Heart left ventricle (tissue), 16 donors: ENCODE measurements around the gene SEMA4D. TPM values are rescaled to one million over a fixed set of nuclear protein-coding genes. Genes with fewer than 3 reads are reported as not detected.
A peak's percentile ranks its signal among the peaks of the same experiment; 100 is the strongest.
"Not testable (repeated sequence)": the region's sequence is repeated elsewhere in the genome, so short reads cannot be mapped to it uniquely, and the experiment has no call there.

Source experiments
- ATAC-seq, 4 donors: fragments of 200-7000 bp; cut with Tn5 transposase; one replicate each; pipeline ENCODE4 v1.9.1; 2020 to 2022; ENCODE audit warnings: moderate library complexity in 4 of 4, mild to moderate bottlenecking in 3 of 4, moderate number of reproducible peaks in 1 of 4
- DNase-seq, 5 donors: peaks; one replicate each; pipeline ENCODE4 v3.0.0-alpha.2; 2020
- H3K27ac ChIP-seq, 12 donors: fragments of 200-600 bp; sonication (generic) in 4 of 12; one replicate each; pipeline versions ENCODE4 v1.5.0 to v1.8.0; 2016 to 2022; ENCODE audit warnings: mild to moderate bottlenecking in 2 of 12
- H3K27me3 ChIP-seq, 9 donors: fragments of 200-600 bp; sonication (generic) in 2 of 9; one replicate each; pipeline versions ENCODE4 v1.5.1 to v1.8.0; 2016 to 2022; ENCODE audit warnings: mild to moderate bottlenecking in 3 of 9
- H3K36me3 ChIP-seq, 9 donors: fragments of 200-600 bp; sonication (generic) in 2 of 9; one replicate each; pipeline versions ENCODE4 v1.5.0 to v1.8.0; 2018 to 2022; ENCODE audit warnings: mild to moderate bottlenecking in 2 of 9
- H3K4me1 ChIP-seq, 12 donors: fragments of 200-600 bp; sonication (generic) in 4 of 12; one replicate each; pipeline versions ENCODE4 v1.5.0 to v1.8.0; 2016 to 2022; ENCODE audit warnings: mild to moderate bottlenecking in 3 of 12
- H3K4me3 ChIP-seq, 12 donors: fragments of 200-600 bp; sonication (generic) in 4 of 12; one replicate each; pipeline versions ENCODE4 v1.5.0 to v1.8.0; 2017 to 2022; ENCODE audit warnings: mild to moderate bottlenecking in 9 of 12, moderate library complexity in 4 of 12
- H3K9me3 ChIP-seq, 12 donors: fragments of 200-600 bp; sonication (generic) in 4 of 12; one replicate each; pipeline versions ENCODE4 v1.5.0 to v1.8.0; 2016 to 2022; ENCODE audit warnings: mild to moderate bottlenecking in 1 of 12
- POLR2A ChIP-seq, 2 donors: fragments of 450-650 bp; IDR thresholded peaks; one replicate each; pipeline ENCODE4 v1.6.1; 2017; ENCODE audit warnings: antibody characterized with exemption in 2 of 2, mild to moderate bottlenecking in 2 of 2, moderate library complexity in 2 of 2
- WGBS, 4 donors: extraction: QIAGEN DNeasy Blood & Tissue Kit in 2 of 4; methylation state at CpG; one replicate each; pipeline versions ENCODE4 v1.1.5 to v1.1.7; 2013 to 2018; 5-methylcytosine and 5-hydroxymethylcytosine counted together
- intact Hi-C, 10 donors: fragments of 100-400 bp; cut with DNase I; formaldehyde crosslinking; loops; one replicate each; pipeline versions ENCODE4 v1.11.1 to v1.14.2; 2022
- polyA plus RNA-seq, 2 donors: library from polyadenylated mRNA; stranded (reverse); fragments of 200-250 nt; gene quantifications; one replicate each; pipeline ENCODE4 v1.2.3, GENCODE V29; 2013
- total RNA-seq, 9 donors: library from RNA; depleted of rRNA in 2 of 9; stranded (reverse); fragments of >200 nt in 2 of 9; fragmentation: NEBNext Ultra II Directional in 3 of 9; extraction: Animal tissue kit (Norgen Biotek cat#: 25700) in 3 of 9; gene quantifications; one replicate each; pipeline versions ENCODE4 v1.1.0 to v1.2.4, GENCODE V29; 2016 to 2023
- TF ChIP-seq, protein P1 (sequence below), 12 donors: fragments of 200-600 bp; sonication (generic) in 4 of 12; IDR thresholded peaks; one replicate each; pipeline versions ENCODE4 v1.5.0 to v1.8.0; 2018 to 2022; ENCODE audit warnings: antibody characterized with exemption in 12 of 12, mild to moderate bottlenecking in 5 of 12
- donor health status: ischemic (EF 13 %, LVEDD 7.1; RV severe dilation, severe dysfunction).
- donor health status: healthy with polysubstance abuse.
- donor health status: DM: no; HTN: yes; CAD: no.
- donor health status: DM: no; HTN: no; CAD: no.
- donor health status: ischemic (EF 25% LVEDD 6.9; RV normal size, moderate dysfunction).
- donor health status: ischemic (EF 25% LVEDD 5.7; RV mildly dilated, moderate dysfunction).
- donor health status: healthy.
- donor health status: DM: yes; HTN: yes; CAD: no.
- donor health status: ischemic (EF 35%, LVEDD 5.7; RV mildly dilated, moderate dysfunction).
- donor health status: nonischemic (EF 11% LVEDD 7.7; RV severe dilation, severe dysfunction).
- donor health status: DM: yes; HTN: yes; CAD: no.
- donor health status: PGD.
- donor health status: ischemic (EF 29% LVEDD 5.4; RV normal size, mild dysfunction).
- donor health status: nonischemic (EF 23%, LVEDD 6.1; RV moderate dilation, normal function).

SEMA4D gene
- total and polyA plus RNA-seq, 11 donors = 4.0 to 59.8 (median 20.2) TPM

DNA sequence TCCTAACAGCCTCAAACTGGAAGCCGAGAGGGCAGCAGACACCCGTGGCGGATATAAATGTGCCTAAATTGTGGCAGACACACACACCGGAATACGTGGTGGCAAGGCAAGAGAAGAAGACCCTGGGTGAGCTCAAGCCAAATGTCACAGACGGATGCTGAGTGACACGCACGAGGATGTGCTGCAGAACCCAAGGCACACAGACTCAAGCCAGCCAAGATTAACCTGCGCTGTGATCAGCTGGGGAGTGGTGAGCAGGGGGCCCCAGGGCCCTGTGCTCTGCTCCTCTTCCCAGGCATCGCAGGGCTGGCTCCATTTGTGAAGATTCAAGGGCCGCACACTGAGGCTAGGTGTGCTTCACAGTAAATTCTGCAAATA is 16.4 kb downstream of the SEMA4D start:
- H3K4me3 ChIP-seq = no peak overlapping the region
- intact Hi-C loops = no loop called here
- peaks cover 0 to 8% (median 0%) of the 10 kb centered on the region in 12 donors for H3K9me3 ChIP-seq
- ATAC-seq (no peak), DNase-seq (no peak)
- no peaks in the 10 kb centered on the region for H3K36me3 ChIP-seq
- peak overlapping the region in 1 of 12 donors; percentile 52 for H3K27ac ChIP-seq
- no peaks in the 10 kb centered on the region for H3K27me3 ChIP-seq
- peaks cover 0 to 75% (median 12%) of the 10 kb centered on the region in 12 donors for H3K4me1 ChIP-seq
- WGBS, 4 donors = 86 to 93% (median 92%) methylated on average over 11 of the region's 11 CpGs
- TF ChIP-seq, protein P1, sequence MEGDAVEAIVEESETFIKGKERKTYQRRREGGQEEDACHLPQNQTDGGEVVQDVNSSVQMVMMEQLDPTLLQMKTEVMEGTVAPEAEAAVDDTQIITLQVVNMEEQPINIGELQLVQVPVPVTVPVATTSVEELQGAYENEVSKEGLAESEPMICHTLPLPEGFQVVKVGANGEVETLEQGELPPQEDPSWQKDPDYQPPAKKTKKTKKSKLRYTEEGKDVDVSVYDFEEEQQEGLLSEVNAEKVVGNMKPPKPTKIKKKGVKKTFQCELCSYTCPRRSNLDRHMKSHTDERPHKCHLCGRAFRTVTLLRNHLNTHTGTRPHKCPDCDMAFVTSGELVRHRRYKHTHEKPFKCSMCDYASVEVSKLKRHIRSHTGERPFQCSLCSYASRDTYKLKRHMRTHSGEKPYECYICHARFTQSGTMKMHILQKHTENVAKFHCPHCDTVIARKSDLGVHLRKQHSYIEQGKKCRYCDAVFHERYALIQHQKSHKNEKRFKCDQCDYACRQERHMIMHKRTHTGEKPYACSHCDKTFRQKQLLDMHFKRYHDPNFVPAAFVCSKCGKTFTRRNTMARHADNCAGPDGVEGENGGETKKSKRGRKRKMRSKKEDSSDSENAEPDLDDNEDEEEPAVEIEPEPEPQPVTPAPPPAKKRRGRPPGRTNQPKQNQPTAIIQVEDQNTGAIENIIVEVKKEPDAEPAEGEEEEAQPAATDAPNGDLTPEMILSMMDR (IDR thresholded peaks at IDR 0.05) = no peak
- no peak for TF ChIP-seq POLR2A (IDR thresholded peaks at IDR 0.05)

DNA sequence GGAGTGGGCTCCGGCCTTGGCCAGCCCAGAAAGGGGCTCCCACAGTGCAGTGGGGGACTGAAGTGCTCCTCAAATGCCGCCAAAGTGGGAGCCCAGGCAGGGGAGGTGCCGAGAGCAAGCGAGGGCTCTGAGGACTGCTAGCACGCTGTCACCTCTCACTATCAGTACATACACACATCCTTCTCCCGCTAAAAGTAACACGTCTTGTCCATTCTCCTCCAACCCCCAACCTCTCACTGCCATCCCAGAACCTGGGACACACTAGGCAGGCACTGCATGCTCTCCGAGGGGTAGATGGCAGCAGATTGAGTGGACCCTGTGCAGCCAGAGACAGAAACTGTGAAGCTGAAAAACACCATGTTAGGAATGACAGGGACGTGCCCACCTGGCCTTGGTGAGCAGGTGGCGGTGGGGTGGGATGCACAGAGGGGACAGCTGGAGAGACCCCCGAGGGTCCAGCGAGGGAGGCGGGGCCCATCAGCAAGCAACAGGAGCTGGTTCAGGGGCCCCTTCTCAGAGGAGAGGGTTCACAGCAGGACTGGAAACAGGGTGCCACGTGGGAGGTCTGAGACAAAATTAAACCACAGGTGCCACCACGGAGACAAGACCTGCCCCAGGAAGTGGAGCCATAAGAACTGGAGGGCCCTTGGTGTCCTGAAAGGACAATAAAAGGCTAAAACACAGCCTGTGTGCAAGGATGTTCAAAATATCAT is 16.9 kb downstream of the SEMA4D start:
- TF ChIP-seq, protein P1 (IDR thresholded peaks at IDR 0.05) = no peak
- TF ChIP-seq POLR2A (IDR thresholded peaks at IDR 0.05) = no peak
- H3K27me3 ChIP-seq = no peaks in the 10 kb centered on the region
- H3K4me1 ChIP-seq = peaks cover 0 to 75% (median 12%) of the 10 kb centered on the region in 12 donors
- H3K36me3 ChIP-seq = peaks cover 0 to 4% (median 0%) of the 10 kb centered on the region in 9 donors
- WGBS, 4 donors = 88 to 94% (median 91%) methylated on average over 14 to 15 of the region's 15 CpGs
- H3K9me3 ChIP-seq = peaks cover 0 to 3% (median 0%) of the 10 kb centered on the region in 12 donors
- no peak for DNase-seq
- no peak for ATAC-seq
- no peak overlapping the region for H3K4me3 ChIP-seq
- H3K27ac ChIP-seq = peak overlapping the region in 1 of 12 donors; percentile 52
- intact Hi-C loops = no loop called here

DNA sequence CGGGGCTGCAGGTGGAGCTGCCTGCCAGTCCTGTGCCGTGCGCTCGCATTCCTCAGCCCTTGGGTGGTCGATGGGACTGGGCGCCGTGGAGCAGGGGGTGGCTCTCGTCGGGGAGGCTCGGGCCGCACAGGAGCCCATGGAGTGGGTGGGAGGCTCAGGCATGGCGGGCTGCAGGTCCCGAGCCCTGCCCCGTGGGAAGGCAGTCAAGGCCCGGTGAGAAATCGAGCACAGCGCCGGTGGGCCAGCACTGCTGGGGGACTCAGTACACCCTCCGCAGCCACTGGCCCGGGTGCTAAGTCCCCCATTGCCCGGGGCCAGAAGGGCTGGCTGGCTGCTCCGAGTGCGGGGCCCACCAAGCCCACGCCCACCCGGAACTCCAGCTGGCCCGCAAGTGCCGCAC is 17.5 kb downstream of the SEMA4D start:
- ATAC-seq, H3K9me3 ChIP-seq, intact Hi-C loops, H3K4me3 ChIP-seq, H3K36me3 ChIP-seq, H3K27ac ChIP-seq, H3K27me3 ChIP-seq, DNase-seq: not testable (repeated sequence)
- peaks cover 0 to 75% (median 12%) of the 10 kb centered on the region in 12 donors for H3K4me1 ChIP-seq
- 94 to 100% (median 98%) methylated on average over 11 to 27 of the region's 27 CpGs for WGBS, 4 donors

DNA sequence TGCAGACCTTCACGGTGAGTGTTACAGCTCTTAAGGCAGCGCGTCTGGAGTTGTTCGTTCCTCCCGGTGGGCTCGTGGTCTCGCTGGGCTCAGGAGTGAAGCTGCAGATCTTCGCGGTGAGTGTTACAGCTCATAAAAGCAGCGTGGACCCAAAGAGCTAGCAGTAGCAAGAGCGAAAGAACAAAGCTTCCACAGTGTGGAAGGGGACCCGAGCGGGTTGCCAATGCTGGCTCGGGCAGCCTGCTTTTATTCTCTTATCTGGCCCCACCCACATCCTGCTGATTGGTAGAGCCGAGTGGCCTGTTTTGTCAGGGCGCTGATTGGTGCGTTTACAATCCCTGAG is 18.3 kb downstream of the SEMA4D start:
- intact Hi-C loops, ATAC-seq, H3K27me3 ChIP-seq, H3K9me3 ChIP-seq, DNase-seq: not testable (repeated sequence)
- 89 to 96% (median 92%) methylated on average over 4 to 17 of the region's 17 CpGs for WGBS, 4 donors
- peaks cover 0 to 76% (median 12%) of the 10 kb centered on the region in 12 donors for H3K4me1 ChIP-seq
- peaks cover 0 to 14% (median 0%) of the 10 kb centered on the region in 9 donors for H3K36me3 ChIP-seq
- peak overlapping the region in 1 of 12 donors; percentile 26 for H3K4me3 ChIP-seq
- H3K27ac ChIP-seq = peak overlapping the region in 1 of 12 donors; percentile 55

DNA sequence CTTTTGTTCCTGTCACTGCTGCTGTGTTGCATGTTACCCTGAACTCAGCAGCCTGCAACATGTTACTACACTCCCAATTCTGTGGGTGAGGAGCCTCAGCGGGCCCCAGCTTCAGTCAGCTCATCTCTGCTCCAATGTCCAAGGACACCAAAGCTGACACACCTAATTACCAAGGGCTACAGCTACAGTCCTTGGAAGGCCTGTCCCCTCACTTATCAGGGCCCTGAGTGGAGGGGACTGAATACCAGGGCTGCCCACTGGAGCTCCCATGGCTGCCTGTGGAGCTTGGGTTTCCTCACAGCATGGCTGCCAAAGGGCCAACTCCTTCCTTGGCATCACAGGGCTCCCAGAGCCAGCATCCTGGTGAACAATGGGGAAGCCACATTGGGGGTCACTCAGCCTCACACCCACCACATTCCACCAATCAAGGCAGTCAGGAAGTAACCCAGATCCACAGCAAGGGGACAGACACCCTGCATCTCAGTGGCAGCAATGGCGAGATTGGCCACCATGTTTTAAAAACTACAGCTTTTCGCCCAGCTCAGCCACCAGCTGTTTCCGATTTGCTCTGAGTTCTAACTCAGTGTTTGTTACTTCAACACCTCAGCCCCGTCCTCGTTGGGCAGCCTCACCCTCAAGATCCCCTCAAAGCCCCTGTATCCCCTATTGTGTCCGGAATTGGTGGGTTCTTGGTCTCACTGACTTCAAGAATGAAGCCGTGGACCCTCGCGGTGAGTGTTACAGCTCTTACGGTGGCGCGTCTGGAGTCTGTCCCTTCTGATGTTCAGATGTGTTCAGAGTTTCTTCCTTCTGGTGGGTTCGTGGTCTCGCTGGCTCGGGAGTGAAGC is 18.9 kb downstream of the SEMA4D start:
- intact Hi-C loops = no loop called here
- no peaks in the 10 kb centered on the region for H3K9me3 ChIP-seq
- peaks cover 0 to 77% (median 12%) of the 10 kb centered on the region in 12 donors for H3K4me1 ChIP-seq
- DNase-seq (peak in 1 of 5 donors; percentile 42), ATAC-seq (no peak)
- H3K27ac ChIP-seq = peak overlapping the region in 1 of 12 donors; percentile 55
- no peaks in the 10 kb centered on the region for H3K27me3 ChIP-seq
- TF ChIP-seq, protein P1 (IDR thresholded peaks at IDR 0.05) = no peak
- TF ChIP-seq POLR2A (IDR thresholded peaks at IDR 0.05) = no peak
- H3K4me3 ChIP-seq = peak overlapping the region in 1 of 12 donors; percentile 26
- 92 to 99% (median 95%) methylated on average over 13 to 16 of the region's 16 CpGs for WGBS, 4 donors
- peaks cover 0 to 16% (median 0%) of the 10 kb centered on the region in 9 donors for H3K36me3 ChIP-seq
